GM18508 (cell line): ENCODE measurements around the gene ZNF341.

Source experiments
- ATAC-seq: cut with Tn5 transposase; IDR thresholded peaks from one replicate; pipeline ENCODE4 v1.9.1; 2021; ENCODE audit warnings: moderate number of reproducible peaks; ENCODE audit not compliant: insufficient read depth, unreplicated experiment

ZNF341 gene

GRCh38 chr20:33701629-33702450 lies 30.0 kb upstream of the ZNF341 start:
- ATAC-seq = no peak

- no peak for ATAC-seq
These were observed 28.9 kb upstream of the ZNF341 start for GRCh38 chr20:33702861-33703260.

DNA sequence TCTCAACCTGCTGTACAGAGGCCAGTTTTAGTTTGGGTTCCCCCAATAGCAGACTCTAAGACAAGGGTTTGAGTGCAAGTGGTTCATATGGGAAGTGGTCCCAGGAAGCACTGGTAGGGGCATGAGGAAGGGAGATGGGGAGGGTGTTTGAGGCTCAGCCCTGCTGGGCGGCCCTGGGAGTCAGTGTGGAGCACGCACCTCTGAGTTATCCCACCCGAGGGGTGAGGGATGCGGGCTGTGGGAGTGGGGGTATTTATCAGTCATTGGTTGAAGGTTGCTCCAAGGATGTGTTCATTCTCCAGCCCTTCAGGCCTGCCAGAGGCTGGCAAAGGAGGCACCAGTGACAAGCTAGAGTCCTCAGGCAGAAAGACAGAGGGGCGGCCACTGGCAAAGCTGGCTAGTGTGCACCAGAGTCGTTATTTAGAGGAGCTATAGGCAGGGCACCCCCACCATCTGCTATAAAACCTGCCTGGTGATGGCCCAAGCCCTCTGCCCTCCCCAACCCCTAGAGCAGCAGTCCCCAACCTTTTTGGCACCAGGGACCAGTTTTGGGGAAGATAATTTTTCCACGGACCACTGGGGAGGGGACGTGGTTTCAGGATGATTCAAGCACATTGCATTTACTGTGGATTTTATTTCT lies 28.2 kb upstream of the ZNF341 start:
- ATAC-seq = no peak

GRCh38 chr20:33704197-33704924 lies 27.4 kb upstream of the ZNF341 start:
- ATAC-seq = no peak

DNA sequence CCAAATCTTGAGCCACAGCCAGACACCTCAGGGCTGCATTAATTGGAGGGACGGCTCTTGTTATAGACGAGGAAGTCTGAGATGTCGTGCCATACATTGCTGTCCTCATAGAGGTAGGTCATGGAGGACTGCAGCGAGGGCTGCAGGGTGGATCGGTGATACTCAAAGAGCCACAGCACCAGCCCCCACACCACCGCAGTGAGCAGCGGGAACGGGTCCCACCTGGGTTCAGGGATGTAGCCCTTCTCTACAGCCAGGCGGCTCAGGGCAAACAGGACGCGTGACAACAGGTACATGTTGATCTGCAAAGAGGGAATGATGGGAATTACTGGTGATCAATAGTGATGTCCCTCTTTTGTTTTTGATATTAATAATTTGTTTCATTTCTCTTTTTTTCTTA lies 24.1 kb upstream of the ZNF341 start:
- ATAC-seq = no peak

GRCh38 chr20:33709398-33709797 lies 22.4 kb upstream of the ZNF341 start:
- ATAC-seq = no peak

- no peak for ATAC-seq
These were observed 21.8 kb upstream of the ZNF341 start for GRCh38 chr20:33709905-33710541.

DNA sequence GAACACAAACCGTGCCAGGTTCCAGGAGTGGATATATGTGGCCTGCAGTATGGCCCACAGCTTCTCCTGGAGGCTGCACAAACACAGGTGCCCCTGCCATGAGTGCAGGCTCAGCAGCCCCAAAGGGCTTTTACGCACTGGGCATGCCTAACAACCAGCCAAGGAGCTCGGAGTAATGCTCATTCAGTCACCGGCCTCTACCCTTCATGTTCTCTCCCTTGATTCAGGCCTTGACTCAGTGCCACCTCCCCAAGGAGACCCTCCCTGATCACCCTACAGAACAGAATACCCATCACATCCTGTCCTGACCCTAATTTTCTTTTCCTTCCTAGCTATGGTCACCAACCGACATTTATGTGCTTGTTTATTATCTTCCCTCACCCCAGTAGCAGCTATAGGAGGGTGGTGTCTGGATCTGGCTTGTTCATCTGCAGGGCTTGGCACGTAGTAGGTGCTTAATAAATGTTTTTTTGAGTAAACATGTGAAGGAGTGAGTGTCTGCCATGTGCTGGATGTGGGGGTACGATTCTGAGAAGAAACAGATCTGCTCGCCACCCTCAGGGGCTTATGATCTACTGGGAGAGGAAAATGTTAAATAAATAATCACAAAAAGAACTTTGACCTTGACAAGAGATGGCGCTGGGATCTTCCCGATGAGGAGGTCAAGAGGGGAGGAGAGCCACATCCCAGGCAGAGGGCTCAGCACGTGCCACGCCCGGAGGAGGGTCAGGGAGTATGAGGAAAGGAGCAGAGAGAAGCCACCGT lies 20.9 kb upstream of the ZNF341 start:
- ATAC-seq = no peak

- no peak for ATAC-seq
These were observed 20.4 kb upstream of the ZNF341 start for GRCh38 chr20:33711446-33711738.

DNA sequence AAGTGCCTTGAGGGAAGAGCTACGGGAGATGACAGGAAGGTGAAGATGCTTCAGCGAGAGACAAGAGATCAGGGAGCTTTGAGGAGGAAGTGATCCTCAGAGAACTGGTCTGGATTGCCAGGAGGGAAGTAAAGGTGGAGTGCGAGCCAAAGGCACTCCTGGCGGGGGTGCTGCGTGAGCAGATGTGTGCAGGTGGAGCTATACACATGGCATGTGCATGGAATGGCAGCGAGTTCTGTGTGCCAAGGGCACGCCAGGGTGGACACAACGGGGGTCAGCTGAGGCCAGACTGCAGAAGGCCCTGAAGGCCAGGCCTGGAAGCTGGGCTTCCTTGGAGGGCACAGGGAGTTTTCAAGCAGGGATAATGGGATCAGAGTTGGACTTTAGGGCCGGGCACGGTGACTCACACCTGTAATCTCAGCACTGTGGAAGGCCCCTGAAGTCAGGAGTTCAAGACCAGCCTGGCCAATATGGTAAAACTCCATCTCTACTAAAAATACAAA lies 17.9 kb upstream of the ZNF341 start:
- ATAC-seq = no peak

DNA sequence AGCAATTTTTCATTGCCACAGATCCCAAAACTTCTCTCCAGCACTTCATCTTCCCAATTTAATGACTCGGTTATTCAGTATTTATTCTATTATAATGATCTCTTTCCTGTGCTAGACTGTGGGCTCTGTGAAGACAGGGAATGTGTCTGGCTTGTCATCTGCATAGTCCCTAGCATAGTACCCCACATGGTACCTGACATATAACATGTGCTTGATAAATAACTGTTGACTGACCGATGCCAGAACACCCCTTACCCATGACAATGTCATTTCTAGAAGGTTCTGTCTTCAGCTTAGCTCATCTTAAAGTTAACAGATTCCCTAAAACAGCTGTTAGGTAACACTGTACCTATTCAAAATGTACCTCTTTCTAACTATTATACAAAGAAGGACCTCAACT lies 15.3 kb upstream of the ZNF341 start:
- ATAC-seq = no peak

- no peak for ATAC-seq
These were observed 12.4 kb upstream of the ZNF341 start for GRCh38 chr20:33719277-33719988.

DNA sequence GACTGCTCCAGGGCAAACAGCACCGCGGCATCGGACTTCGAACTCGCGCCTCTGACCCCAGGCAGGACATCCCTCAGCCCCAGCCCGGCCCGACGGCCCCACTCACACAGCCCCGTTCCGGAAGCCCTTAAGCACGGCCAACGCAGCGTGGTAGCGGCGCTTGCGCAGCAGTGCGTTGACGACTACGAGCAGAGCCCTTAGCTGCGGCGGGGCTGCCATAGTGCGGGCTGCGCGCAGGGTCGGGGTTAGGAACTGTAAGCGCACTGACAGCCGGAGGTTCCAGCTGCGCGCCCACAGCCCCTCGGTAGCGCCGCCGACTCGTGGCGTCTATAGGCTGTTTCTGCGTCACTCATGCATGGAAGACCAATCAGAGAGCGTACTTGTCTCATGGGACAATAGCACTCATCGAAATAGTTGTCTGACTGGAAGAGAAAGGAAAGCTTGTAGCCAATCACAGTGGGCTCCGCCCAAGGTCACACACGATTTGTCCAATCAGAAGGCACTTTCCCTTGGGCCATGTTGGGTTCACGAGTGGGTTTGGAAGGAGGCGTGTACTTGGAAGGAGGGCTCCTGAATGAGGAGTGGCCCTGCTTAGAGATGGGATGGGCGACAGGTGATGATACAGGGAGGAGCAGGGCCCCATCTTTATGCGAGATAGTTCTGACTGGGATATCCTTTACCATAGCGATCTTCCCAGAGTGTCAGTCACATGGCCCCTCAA lies 11.6 kb upstream of the ZNF341 start, which contains the start of gene PXMP4:
TSS of gene PXMP4 (minus strand) at position 322 of the 721 bp plus-strand sequence. CDS start at position 219, 103 bp downstream.
- peak; percentile 91 for ATAC-seq

DNA sequence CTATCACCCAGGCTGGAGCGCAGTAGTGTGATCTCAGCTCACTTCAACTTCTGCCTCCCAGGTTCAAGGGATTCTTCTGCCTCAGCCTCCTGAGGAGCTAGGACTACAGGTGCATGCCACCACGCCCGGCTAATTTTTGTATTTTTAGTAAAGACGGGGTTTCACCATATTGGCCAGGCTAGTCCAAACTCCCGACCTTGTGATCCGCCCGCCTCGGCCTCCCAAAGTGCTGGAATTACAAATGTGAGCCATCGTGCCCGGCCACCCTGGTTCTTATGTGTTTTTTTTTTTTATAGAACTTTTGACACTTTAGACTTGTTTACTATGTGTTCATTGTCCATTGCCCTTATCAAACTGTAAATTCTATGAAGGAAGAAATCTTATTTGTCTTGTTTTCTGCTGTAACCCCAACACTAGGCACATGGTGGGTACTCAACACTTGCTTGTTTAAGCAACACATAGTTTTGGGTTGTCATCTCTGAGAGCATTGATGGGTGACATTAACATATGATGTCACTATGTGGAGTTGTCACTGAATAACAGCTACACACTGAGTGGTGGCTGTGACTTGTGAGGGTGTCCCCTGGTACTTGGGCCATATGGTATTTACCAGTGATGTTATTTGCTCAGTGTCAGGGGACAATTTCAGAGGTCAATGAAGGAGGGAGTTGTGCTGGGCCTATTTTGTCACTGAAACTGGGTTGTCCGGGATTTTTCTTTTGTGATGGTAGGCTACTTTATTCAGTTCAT lies 10.2 kb upstream of the ZNF341 start:
- ATAC-seq = no peak

DNA sequence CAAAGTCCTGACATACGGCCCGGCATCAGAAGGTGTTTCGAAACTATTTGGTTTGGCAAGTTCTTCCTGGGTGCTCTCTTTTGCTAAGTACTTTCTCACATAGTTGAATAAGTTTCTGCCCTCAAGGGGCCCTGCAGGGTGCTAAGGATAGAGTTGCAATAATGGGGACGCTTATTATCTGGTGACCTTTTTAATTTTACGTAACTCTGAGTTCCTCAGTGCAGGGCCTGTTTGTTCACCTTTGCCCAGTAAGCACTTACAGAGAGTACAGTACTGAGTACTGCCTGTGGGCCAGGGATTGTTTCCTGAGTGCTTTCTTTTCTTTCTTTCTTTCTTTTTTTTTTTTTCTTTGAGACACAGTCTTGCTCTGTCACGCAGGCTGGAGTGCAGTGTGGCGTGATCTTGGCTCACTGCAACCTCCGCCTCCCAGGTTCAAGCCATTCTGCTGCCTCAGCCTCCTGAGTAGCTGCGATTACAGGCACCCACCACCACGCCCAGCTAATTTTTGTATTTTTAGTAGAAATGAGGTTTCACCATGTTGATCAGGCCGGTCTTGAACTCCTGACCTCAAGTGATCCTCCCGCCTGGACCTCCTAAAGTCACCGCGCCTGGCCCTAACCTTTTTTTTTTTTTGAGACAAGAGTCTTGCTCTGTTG lies 7.2 kb upstream of the ZNF341 start:
- ATAC-seq = no peak

GRCh38 chr20:33725607-33726264 lies 6.1 kb upstream of the ZNF341 start:
- no peak for ATAC-seq

GRCh38 chr20:33727115-33727479 lies 4.7 kb upstream of the ZNF341 start:
- no peak for ATAC-seq
